H9 (cell line): ENCODE results near the gene IER2. TPM values are rescaled to one million over a fixed set of nuclear protein-coding genes. Genes with fewer than 3 reads are reported as not detected.

ENCODE experiments used
- DNase-seq: peaks from one replicate; pipeline ENCODE4 v3.0.0-alpha.2; 2017
- H2AFZ ChIP-seq: one replicate; pipeline ENCODE4 v1.6.1; 2013; ENCODE audit warnings: mild to moderate bottlenecking, low read length, control low read depth, moderate library complexity
- H2AK5ac ChIP-seq: 2 replicates; pipeline ENCODE4 v1.6.1; 2013; ENCODE audit warnings: low read length, control low read depth, mixed read lengths; ENCODE audit not compliant: insufficient read length
- H2BK120ac ChIP-seq: one replicate; pipeline ENCODE4 v1.6.1; 2013; ENCODE audit warnings: low read depth, mild to moderate bottlenecking, low read length, control low read depth, inconsistent platforms; ENCODE audit not compliant: poor library complexity, severe bottlenecking
- H2BK12ac ChIP-seq: 2 replicates; pipeline ENCODE4 v1.6.1; 2013; ENCODE audit warnings: low read length, control low read depth, mixed read lengths, low read depth; ENCODE audit not compliant: insufficient read length
- H2BK15ac ChIP-seq: 2 replicates; pipeline ENCODE4 v1.6.1; 2013; ENCODE audit warnings: low read depth, low read length, control low read depth
- H2BK20ac ChIP-seq: one replicate; pipeline ENCODE4 v1.6.1; 2013; ENCODE audit warnings: low read depth, mild to moderate bottlenecking, low read length, control low read depth, inconsistent platforms; ENCODE audit not compliant: poor library complexity, severe bottlenecking
- H2BK5ac ChIP-seq: 2 replicates; pipeline ENCODE4 v1.6.1; 2013; ENCODE audit warnings: low read length, control low read depth, mixed read lengths; ENCODE audit not compliant: insufficient read length
- H3K14ac ChIP-seq: 2 replicates; pipeline ENCODE4 v1.6.1; 2013; ENCODE audit warnings: low read length, control low read depth; ENCODE audit not compliant: insufficient read depth
- H3K18ac ChIP-seq: 2 replicates; pipeline ENCODE4 v1.6.1; 2013; ENCODE audit warnings: low read depth, mild to moderate bottlenecking, mixed read lengths, low read length, control low read depth; ENCODE audit not compliant: insufficient read length
- H3K23ac ChIP-seq: 2 replicates; pipeline ENCODE4 v1.6.1; 2013; ENCODE audit warnings: low read length, control low read depth, mixed read lengths, low read depth; ENCODE audit not compliant: insufficient read length
- H3K23me2 ChIP-seq: 2 replicates; pipeline ENCODE4 v1.6.1; 2013; ENCODE audit warnings: low read depth, mild to moderate bottlenecking, mixed read lengths, low read length, control low read depth; ENCODE audit not compliant: insufficient read length, poor library complexity, severe bottlenecking
- H3K27ac ChIP-seq: 2 replicates; pipeline ENCODE4 v1.5.1; 2013; ENCODE audit warnings: low read length, control low read depth, mixed read lengths, low read depth; ENCODE audit not compliant: insufficient read length
- H3K27me3 ChIP-seq: 2 replicates; pipeline ENCODE4 v1.6.1; 2013; ENCODE audit warnings: low read length, control low read depth, inconsistent platforms; ENCODE audit not compliant: insufficient read depth
- H3K4ac ChIP-seq: 2 replicates; pipeline ENCODE4 v1.6.1; 2013; ENCODE audit warnings: low read depth, mild to moderate bottlenecking, control low read depth, inconsistent platforms, low read length, moderate library complexity
- H3K4me1 ChIP-seq: 2 replicates; pipeline ENCODE4 v1.6.1; 2013; ENCODE audit warnings: low read length, control low read depth, inconsistent platforms; ENCODE audit not compliant: insufficient read depth
- H3K4me2 ChIP-seq: 2 replicates; pipeline ENCODE4 v1.6.1; 2013; ENCODE audit warnings: low read length, control low read depth, mixed read lengths; ENCODE audit not compliant: insufficient read length, insufficient read depth
- H3K56ac ChIP-seq: 2 replicates; pipeline ENCODE4 v1.6.1; 2013; ENCODE audit warnings: low read depth, mild to moderate bottlenecking, mixed read lengths, low read length, control low read depth; ENCODE audit not compliant: insufficient read length
- H3K79me1 ChIP-seq: 2 replicates; pipeline ENCODE4 v1.6.1; 2013; ENCODE audit warnings: low read depth, mild to moderate bottlenecking, moderate library complexity, low read length, control low read depth, inconsistent platforms; ENCODE audit not compliant: insufficient read depth, poor library complexity, severe bottlenecking
- H3K79me2 ChIP-seq: 2 replicates; pipeline ENCODE4 v1.6.1; 2013; ENCODE audit warnings: low read length, control low read depth, inconsistent platforms; ENCODE audit not compliant: insufficient read depth
- H3K9ac ChIP-seq: 2 replicates; pipeline ENCODE4 v1.6.1; 2013; ENCODE audit warnings: low read length, control low read depth, mixed read lengths; ENCODE audit not compliant: insufficient read length; ENCODE audit errors: extremely low read depth
- H3K9me3 ChIP-seq: one replicate; pipeline ENCODE4 v1.6.1; 2013; ENCODE audit warnings: low read depth, low read length, inconsistent platforms; ENCODE audit not compliant: control insufficient read depth
- H3T11ph ChIP-seq: one replicate; pipeline ENCODE4 v1.6.1; 2013; ENCODE audit warnings: mild to moderate bottlenecking, low read length, control low read depth, inconsistent platforms
- H4K20me1 ChIP-seq: one replicate; pipeline ENCODE4 v1.6.1; 2013; ENCODE audit not compliant: control insufficient read depth, insufficient read length, insufficient read depth
- H4K5ac ChIP-seq: 2 replicates; pipeline ENCODE4 v1.6.1; 2013; ENCODE audit warnings: low read depth, mild to moderate bottlenecking, mixed read lengths, low read length, control low read depth; ENCODE audit not compliant: insufficient read length
- H4K8ac ChIP-seq: replicated peaks from 2 replicates; pipeline ENCODE4 v1.6.1; 2013; ENCODE audit warnings: low read length, control low read depth, mixed read lengths, low read depth; ENCODE audit not compliant: insufficient read length
- H4K91ac ChIP-seq: 2 replicates; pipeline ENCODE4 v1.6.1; 2013; ENCODE audit warnings: low read depth, mild to moderate bottlenecking, moderate library complexity, mixed read lengths, low read length, control low read depth; ENCODE audit not compliant: insufficient read length
- H3K27ac Mint-ChIP-seq, 3 experiments: 2 replicates in 2 of 3; 3 replicates in 1 of 3; pipeline ENCODE4 v1.8.0; 2020 to 2021; ENCODE audit warnings: mixed read lengths in 3 of 3, mild to moderate bottlenecking in 1 of 3, moderate library complexity in 1 of 3
- H3K27me3 Mint-ChIP-seq: 2 replicates; pipeline ENCODE4 v1.8.0; 2021; ENCODE audit warnings: low read depth, mild to moderate bottlenecking, moderate library complexity, mixed read lengths
- H3K36me3 Mint-ChIP-seq, 3 experiments: 2 replicates in 2 of 3; 3 replicates in 1 of 3; pipeline ENCODE4 v1.8.0; 2020 to 2021; ENCODE audit warnings: low read depth in 3 of 3, mixed read lengths in 3 of 3; ENCODE audit not compliant: insufficient read depth in 1 of 3
- H3K4me1 Mint-ChIP-seq, 2 experiments: 2 replicates each; pipeline ENCODE4 v1.8.0; 2020; ENCODE audit warnings: mixed read lengths in 2 of 2
- H3K4me3 Mint-ChIP-seq, 2 experiments: 2 replicates in 1 of 2; 3 replicates in 1 of 2; pipeline ENCODE4 v1.8.0; 2020 to 2021; ENCODE audit warnings: mild to moderate bottlenecking in 2 of 2, mixed read lengths in 2 of 2, moderate library complexity in 1 of 2
- H3K9me3 Mint-ChIP-seq, 2 experiments: 2 replicates in 1 of 2; 3 replicates in 1 of 2; pipeline ENCODE4 v1.8.0; 2020; ENCODE audit warnings: mild to moderate bottlenecking in 2 of 2, mixed read lengths in 2 of 2, moderate library complexity in 1 of 2
- CTCF ChIP-seq: fragments of 200-600 bp; sonication (generic); conservative IDR thresholded peaks from 3 replicates; pipeline ENCODE4 v1.8.0; 2021; ENCODE audit warnings: antibody characterized with exemption, mild to moderate bottlenecking
- WGBS: extraction: QIAGEN DNeasy Blood & Tissue Kit; methylation state at CpG from one replicate; pipeline ENCODE4 v1.1.7; 2013; ENCODE audit warnings: missing lambda C conversion rate, low lambda C conversion rate, mixed read lengths; ENCODE audit not compliant: insufficient read length; ENCODE audit errors: extremely low coverage; 5-methylcytosine and 5-hydroxymethylcytosine counted together
- total RNA-seq: library from RNA; stranded (reverse); gene quantifications from 2 replicates; pipeline ENCODE4 v1.2.1, GENCODE V29; 2021

IER2 gene
- total RNA-seq, 1 experiment from 2014 or later = 160 TPM

- Histone ChIP-seq H4K91ac (no peak overlapping the region), H3K4me1 (no peaks in the 10 kb centered on the region; the same call in 1 of the 2 replicates), H2BK120ac (no peak overlapping the region), H3K56ac (no peak overlapping the region), H3K27me3 (no peaks in the 10 kb centered on the region), H3K18ac (peak overlapping the region; percentile 71), H3K9me3 (no peaks in the 10 kb centered on the region), H2AK5ac (peak overlapping the region; percentile 7), H3K79me2 (peaks cover 17% of the 10 kb centered on the region; the same call in 1 of the 2 replicates), H2BK15ac (no peak overlapping the region), H3T11ph (no peak overlapping the region), H2AFZ (no peak overlapping the region), H2BK12ac (no peak overlapping the region), H4K8ac (no peak overlapping the region), H3K9ac (peak overlapping the region; percentile 55), H3K27ac (peak overlapping the region; percentile 84), H3K14ac (peak overlapping the region; percentile 32; the same call in 1 of the 2 replicates), H2BK20ac (no peak overlapping the region), H3K23me2 (peaks cover 16% of the 10 kb centered on the region), H2BK5ac (no peak overlapping the region), H4K20me1 (no peaks in the 10 kb centered on the region), H3K4me2 (peak overlapping the region; percentile 78), H3K4ac (no peak overlapping the region; the same call in 1 of the 2 replicates), H3K79me1 (no peaks in the 10 kb centered on the region), H4K5ac (peak overlapping the region; percentile 39), H3K23ac (no peak overlapping the region)
- Mint-ChIP-seq H3K36me3 (peaks cover 14 to 21% (median 18%) of the 10 kb centered on the region in 3 experiments), H3K27me3 (peaks cover 12% of the 10 kb centered on the region), H3K9me3 (peaks cover 8 to 9% of the 10 kb centered on the region in 2 experiments; a peak in 3 of 5 replicates), H3K27ac (peak overlapping the region; percentile 98 to 99 (median 99)), H3K4me1 (peaks cover 17 to 23% of the 10 kb centered on the region in 2 experiments), H3K4me3 (peak overlapping the region; percentile 96 to 97)
- peak; percentile 92 for DNase-seq
- peak; percentile 42; the same call in 2 of the 3 replicates for TF ChIP-seq CTCF
- WGBS = no CpG with 5 or more reads among the region's 24 CpGs
These were observed 4.8 kb downstream of the IER2 start for GRCh38 chr19:13154911-13155471.
